Measurements from ENCODE around the gene PFDN1. TPM values are rescaled to one million over a fixed set of nuclear protein-coding genes. Genes with fewer than 3 reads are reported as not detected.

Gene PFDN1
- total RNA-seq, 1 donor from 2014 or later = 61.0 TPM

DNA sequence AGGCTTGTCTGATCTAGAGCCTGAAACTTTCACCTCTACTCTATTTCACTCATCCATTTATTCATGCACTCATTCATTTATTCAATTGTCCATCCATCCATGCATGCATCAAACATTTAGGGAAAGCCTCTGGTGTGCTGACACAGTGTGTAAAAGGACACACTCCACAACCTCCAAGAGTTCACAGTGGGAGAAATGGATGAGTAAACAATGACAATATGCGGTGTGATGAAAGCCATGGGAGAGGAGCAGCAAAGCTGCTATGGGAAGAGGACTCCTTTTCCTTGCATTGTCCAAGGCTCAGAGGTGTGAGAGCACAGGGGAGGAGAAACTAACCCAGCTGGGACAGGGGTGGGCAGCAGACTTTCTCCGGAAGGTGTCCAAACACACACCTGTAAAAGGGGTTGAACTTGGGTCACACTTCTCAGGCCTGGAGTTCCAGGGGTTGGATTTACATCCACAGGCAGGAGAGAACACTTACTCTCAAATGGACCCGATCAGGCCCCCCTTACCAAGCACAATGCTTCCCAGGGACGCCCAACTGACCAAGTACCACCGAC is 21.2 kb upstream of the PFDN1 start:
- no peak for DNase-seq (ENCODE audit: low spot score)
- Mint-ChIP-seq H3K36me3 (ENCODE audit: low read depth) (no peaks in the 10 kb centered on the region), H3K27me3 (ENCODE audit: low read depth) (peaks cover 4% of the 10 kb centered on the region), H3K9me3 (no peaks in the 10 kb centered on the region), H3K4me3 (ENCODE audit: low read depth) (no peak overlapping the region), H3K4me1 (ENCODE audit: low read depth) (peaks cover 11% of the 10 kb centered on the region), H3K27ac (no peak overlapping the region)
- intact Hi-C loops (cut with micrococcal nuclease) = no loop called here

- DNase-seq (ENCODE audit: low spot score) = no peak
- peaks cover 4% of the 10 kb centered on the region for H3K27me3 Mint-ChIP-seq (ENCODE audit: low read depth)
- H3K9me3 Mint-ChIP-seq = no peaks in the 10 kb centered on the region
- H3K27ac Mint-ChIP-seq = no peak overlapping the region
- intact Hi-C loops (cut with micrococcal nuclease) = no loop called here
- peaks cover 11% of the 10 kb centered on the region for H3K4me1 Mint-ChIP-seq (ENCODE audit: low read depth)
- no peak overlapping the region for H3K4me3 Mint-ChIP-seq (ENCODE audit: low read depth)
- H3K36me3 Mint-ChIP-seq (ENCODE audit: low read depth) = no peaks in the 10 kb centered on the region
These were observed 20.1 kb upstream of the PFDN1 start for GRCh38 chr5:140322751-140323731.

DNA sequence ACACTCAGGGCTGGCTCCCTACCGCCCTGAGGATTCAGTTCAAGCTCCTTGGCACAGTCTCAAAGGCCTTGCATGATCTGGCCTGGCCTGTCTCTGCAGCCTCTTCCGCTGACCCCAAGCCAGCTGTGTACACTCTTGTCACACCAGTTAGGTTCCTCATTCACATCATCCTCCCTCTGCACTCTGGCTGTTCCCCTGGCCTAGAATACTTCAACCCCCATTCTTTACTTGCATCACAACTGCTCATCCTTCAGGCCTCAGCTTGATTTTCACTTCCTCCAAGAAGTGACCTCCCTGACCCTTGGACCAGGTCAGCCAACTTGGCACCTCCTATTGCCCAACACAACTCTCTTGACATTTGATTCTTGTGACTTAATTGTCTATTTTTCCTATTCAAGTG is 18.9 kb upstream of the PFDN1 start:
- H3K9me3 Mint-ChIP-seq = no peaks in the 10 kb centered on the region
- H3K27me3 Mint-ChIP-seq (ENCODE audit: low read depth) = peaks cover 2% of the 10 kb centered on the region
- H3K4me3 Mint-ChIP-seq (ENCODE audit: low read depth) = no peak overlapping the region
- no peak overlapping the region for H3K27ac Mint-ChIP-seq
- no peak for DNase-seq (ENCODE audit: low spot score)
- no peaks in the 10 kb centered on the region for H3K36me3 Mint-ChIP-seq (ENCODE audit: low read depth)
- peaks cover 11% of the 10 kb centered on the region for H3K4me1 Mint-ChIP-seq (ENCODE audit: low read depth)
- intact Hi-C loops (cut with micrococcal nuclease) = no loop called here

GRCh38 chr5:140319833-140320232 is 16.9 kb upstream of the PFDN1 start:
- Mint-ChIP-seq H3K4me1 (ENCODE audit: low read depth) (peaks cover 7% of the 10 kb centered on the region), H3K4me3 (ENCODE audit: low read depth) (no peak overlapping the region), H3K27ac (no peak overlapping the region), H3K27me3 (ENCODE audit: low read depth) (peaks cover 2% of the 10 kb centered on the region), H3K9me3 (no peaks in the 10 kb centered on the region), H3K36me3 (ENCODE audit: low read depth) (no peaks in the 10 kb centered on the region)
- intact Hi-C loops (cut with micrococcal nuclease) = no loop called here
- no peak for DNase-seq (ENCODE audit: low spot score)

GRCh38 chr5:140318792-140319191 is 15.9 kb upstream of the PFDN1 start:
- H3K36me3 Mint-ChIP-seq (ENCODE audit: low read depth) = no peaks in the 10 kb centered on the region
- no peaks in the 10 kb centered on the region for H3K9me3 Mint-ChIP-seq
- peaks cover 2% of the 10 kb centered on the region for H3K27me3 Mint-ChIP-seq (ENCODE audit: low read depth)
- H3K27ac Mint-ChIP-seq = no peak overlapping the region
- H3K4me1 Mint-ChIP-seq (ENCODE audit: low read depth) = no peaks in the 10 kb centered on the region
- DNase-seq (ENCODE audit: low spot score) = no peak
- H3K4me3 Mint-ChIP-seq (ENCODE audit: low read depth) = no peak overlapping the region
- intact Hi-C loops (cut with micrococcal nuclease) = no loop called here

DNA sequence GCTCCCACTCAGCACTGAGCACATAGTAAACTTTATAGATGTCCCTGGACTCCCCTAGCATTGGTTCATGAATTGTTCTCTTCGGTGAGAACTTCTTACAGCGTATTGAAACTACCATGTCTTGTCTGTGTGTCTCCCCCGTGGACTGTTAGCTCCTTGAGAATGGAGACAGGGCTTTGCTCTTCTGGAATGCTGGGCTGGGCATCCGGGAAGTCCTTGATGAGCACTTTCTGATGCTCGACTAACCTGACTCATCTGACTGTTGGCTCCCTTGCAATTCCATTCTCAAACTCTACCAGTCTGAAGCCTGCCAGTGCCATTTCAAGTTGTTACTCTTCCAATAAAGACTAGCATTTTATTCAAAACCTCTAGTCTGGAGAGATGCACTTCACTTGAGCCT is 15.0 kb upstream of the PFDN1 start:
- H3K4me3 Mint-ChIP-seq (ENCODE audit: low read depth) = no peak overlapping the region
- intact Hi-C loops (cut with micrococcal nuclease) = no loop called here
- H3K27me3 Mint-ChIP-seq (ENCODE audit: low read depth) = peaks cover 2% of the 10 kb centered on the region
- H3K4me1 Mint-ChIP-seq (ENCODE audit: low read depth) = no peaks in the 10 kb centered on the region
- no peaks in the 10 kb centered on the region for H3K36me3 Mint-ChIP-seq (ENCODE audit: low read depth)
- DNase-seq (ENCODE audit: low spot score) = no peak
- H3K27ac Mint-ChIP-seq = no peak overlapping the region
- H3K9me3 Mint-ChIP-seq = no peaks in the 10 kb centered on the region

DNA sequence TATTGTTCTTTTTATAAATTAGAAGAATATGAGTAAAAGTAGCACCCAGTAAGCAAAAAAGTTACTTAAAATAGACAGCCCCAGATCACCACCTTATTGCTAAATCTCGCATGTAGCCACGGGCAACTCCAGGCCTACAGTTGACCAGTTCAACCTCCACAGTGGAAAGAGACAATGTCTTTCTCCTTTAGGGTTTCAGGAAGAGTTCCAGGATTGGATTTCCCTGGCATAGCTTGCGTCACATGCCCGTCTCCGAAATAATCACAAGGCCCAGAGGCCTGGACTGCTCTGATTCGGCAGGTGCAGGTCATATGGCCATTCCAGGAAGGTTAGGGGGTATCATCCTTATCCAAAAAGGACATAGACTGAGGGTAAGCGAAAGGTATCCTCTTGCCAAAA is 9.9 kb upstream of the PFDN1 start:
- Mint-ChIP-seq H3K27ac (no peak overlapping the region), H3K27me3 (ENCODE audit: low read depth) (peaks cover 18% of the 10 kb centered on the region), H3K4me1 (ENCODE audit: low read depth) (peaks cover 11% of the 10 kb centered on the region), H3K4me3 (ENCODE audit: low read depth) (no peak overlapping the region), H3K9me3 (no peaks in the 10 kb centered on the region), H3K36me3 (ENCODE audit: low read depth) (no peaks in the 10 kb centered on the region)
- no peak for DNase-seq (ENCODE audit: low spot score)
- intact Hi-C loops (cut with micrococcal nuclease) = no loop called here

- Mint-ChIP-seq H3K4me1 (ENCODE audit: low read depth) (peaks cover 11% of the 10 kb centered on the region), H3K27me3 (ENCODE audit: low read depth) (peaks cover 16% of the 10 kb centered on the region), H3K9me3 (no peaks in the 10 kb centered on the region), H3K36me3 (ENCODE audit: low read depth) (no peaks in the 10 kb centered on the region), H3K27ac (no peak overlapping the region), H3K4me3 (ENCODE audit: low read depth) (no peak overlapping the region)
- intact Hi-C loops (cut with micrococcal nuclease) = no loop called here
- DNase-seq (ENCODE audit: low spot score) = no peak
These were observed 9.3 kb upstream of the PFDN1 start for GRCh38 chr5:140312067-140312790.

GRCh38 chr5:140311011-140311467 is 8.1 kb upstream of the PFDN1 start:
- Mint-ChIP-seq H3K36me3 (ENCODE audit: low read depth) (no peaks in the 10 kb centered on the region), H3K27me3 (ENCODE audit: low read depth) (peaks cover 18% of the 10 kb centered on the region), H3K4me3 (ENCODE audit: low read depth) (no peak overlapping the region), H3K9me3 (no peaks in the 10 kb centered on the region), H3K27ac (no peak overlapping the region), H3K4me1 (ENCODE audit: low read depth) (peaks cover 11% of the 10 kb centered on the region)
- intact Hi-C loops (cut with micrococcal nuclease) = no loop called here
- no peak for DNase-seq (ENCODE audit: low spot score)

DNA sequence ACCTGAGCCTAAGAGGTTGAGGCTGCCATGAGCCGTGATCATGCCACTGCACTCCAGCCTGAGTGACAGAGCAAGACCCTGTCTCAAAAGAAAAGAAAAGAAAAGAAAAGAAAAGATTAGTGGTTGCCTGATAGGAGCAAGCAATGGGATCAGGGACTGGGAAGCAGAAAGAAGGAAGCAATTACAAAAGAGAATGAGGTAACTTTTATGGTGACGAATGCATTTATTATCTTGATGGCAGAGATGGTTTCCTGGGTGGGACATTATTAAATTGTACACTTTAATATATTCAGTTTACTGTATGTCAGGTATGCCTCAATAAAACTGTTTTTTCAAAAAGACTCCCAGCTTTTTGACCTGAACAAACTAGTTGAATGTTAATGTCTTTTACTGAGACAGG is 7.5 kb upstream of the PFDN1 start:
- H3K27me3 Mint-ChIP-seq (ENCODE audit: low read depth) = peaks cover 20% of the 10 kb centered on the region
- H3K36me3 Mint-ChIP-seq (ENCODE audit: low read depth) = no peaks in the 10 kb centered on the region
- H3K4me3 Mint-ChIP-seq (ENCODE audit: low read depth) = no peak overlapping the region
- intact Hi-C loops (cut with micrococcal nuclease) = no loop called here
- H3K27ac Mint-ChIP-seq = no peak overlapping the region
- H3K9me3 Mint-ChIP-seq = no peaks in the 10 kb centered on the region
- DNase-seq (ENCODE audit: low spot score) = no peak
- peaks cover 11% of the 10 kb centered on the region for H3K4me1 Mint-ChIP-seq (ENCODE audit: low read depth)

GRCh38 chr5:140309706-140310249 is 6.9 kb upstream of the PFDN1 start:
- Mint-ChIP-seq H3K27ac (no peak overlapping the region), H3K36me3 (ENCODE audit: low read depth) (no peaks in the 10 kb centered on the region), H3K9me3 (no peaks in the 10 kb centered on the region), H3K4me3 (ENCODE audit: low read depth) (no peak overlapping the region), H3K4me1 (ENCODE audit: low read depth) (peaks cover 11% of the 10 kb centered on the region), H3K27me3 (ENCODE audit: low read depth) (peaks cover 23% of the 10 kb centered on the region)
- intact Hi-C loops (cut with micrococcal nuclease) = no loop called here
- DNase-seq (ENCODE audit: low spot score) = no peak

DNA sequence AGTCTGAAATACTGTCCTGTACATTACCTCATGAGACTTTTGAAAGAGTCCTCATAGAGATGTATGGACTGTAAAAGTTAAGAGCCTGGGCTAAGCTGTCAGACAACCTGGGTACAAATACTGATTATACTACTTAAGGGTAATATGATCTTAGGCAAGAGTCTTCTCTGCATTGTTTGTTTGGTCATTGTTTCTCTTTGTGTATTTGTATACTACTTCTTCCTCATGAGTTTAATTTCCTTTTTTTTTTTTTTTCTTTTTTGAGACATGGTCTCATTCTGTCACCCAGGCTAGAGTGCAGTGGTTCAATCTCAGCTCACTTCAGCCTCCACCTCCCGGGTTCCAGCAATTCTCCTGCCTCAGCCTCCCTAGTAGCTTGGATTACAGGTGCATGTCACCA is 2.6 kb upstream of the PFDN1 start:
- Mint-ChIP-seq H3K9me3 (no peaks in the 10 kb centered on the region), H3K4me3 (ENCODE audit: low read depth) (no peak overlapping the region), H3K27me3 (ENCODE audit: low read depth) (peaks cover 20% of the 10 kb centered on the region), H3K4me1 (ENCODE audit: low read depth) (peaks cover 21% of the 10 kb centered on the region), H3K27ac (no peak overlapping the region), H3K36me3 (ENCODE audit: low read depth) (peaks cover 8% of the 10 kb centered on the region)
- intact Hi-C loops (cut with micrococcal nuclease) = no loop called here
- DNase-seq (ENCODE audit: low spot score) = no peak

Measured in activated T-helper 2 cell treated with anti-CD3 and anti-CD28 coated beads, Interferon-gamma antibody, Interleukin-2, Interleukin-4, amounts not matched to agents 10 μg/mL and 5 μg/mL and 100 μg/mL, durations not matched to agents 14 hours and 24 hours and 36 hours (primary cell).